Neural cell (in vitro differentiated cells): ENCODE data around the gene IL6ST. TPM values are rescaled to one million over a fixed set of nuclear protein-coding genes. Genes with fewer than 3 reads are reported as not detected.

ENCODE experiments used
- H2AFZ ChIP-seq: fragments of 200-600, 300-800 bp; sonication (generic), shearing (Covaris generic); 2 replicates; pipeline ENCODE4 v1.6.0; 2014; ENCODE audit warnings: low read depth, mild to moderate bottlenecking, antibody characterized with exemption, low read length, moderate library complexity
- H3F3A ChIP-seq: fragments of 200-600 bp; shearing (Covaris generic); 2 replicates; pipeline ENCODE4 v1.6.1; 2016; ENCODE audit warnings: mild to moderate bottlenecking, moderate library complexity, mixed read lengths, antibody characterized with exemption, low read length; ENCODE audit not compliant: insufficient read depth, poor library complexity, severe bottlenecking
- H3K27ac ChIP-seq: fragments of 200-600, 300-800 bp; sonication (generic), shearing (Covaris generic); 2 replicates; pipeline ENCODE4 v1.5.1; 2014; ENCODE audit warnings: mild to moderate bottlenecking, low read length, moderate library complexity
- H3K27me3 ChIP-seq: fragments of 300-800, 200-600 bp; sonication (generic), shearing (Covaris generic); 2 replicates; pipeline ENCODE4 v1.6.0; 2014; ENCODE audit warnings: mild to moderate bottlenecking, low read depth, low read length, moderate library complexity; ENCODE audit not compliant: insufficient read depth
- H3K36me3 ChIP-seq: fragments of 300-800, 200-600 bp; sonication (generic), shearing (Covaris generic); 2 replicates; pipeline ENCODE4 v1.5.1; 2014; ENCODE audit warnings: mild to moderate bottlenecking, antibody characterized with exemption, low read length, moderate library complexity; ENCODE audit not compliant: insufficient read depth
- H3K4me2 ChIP-seq: fragments of 300-800, 200-600 bp; sonication (generic), shearing (Covaris generic); 2 replicates; pipeline ENCODE4 v1.6.0; 2014; ENCODE audit warnings: mild to moderate bottlenecking, low read length
- H3K4me3 ChIP-seq: fragments of 300-800, 200-600 bp; sonication (generic), shearing (Covaris generic); 2 replicates; pipeline ENCODE4 v1.5.1; 2014; ENCODE audit warnings: mild to moderate bottlenecking, low read length, moderate library complexity
- H3K79me2 ChIP-seq: fragments of 200-600 bp; shearing (Covaris generic); replicated peaks from 2 replicates; pipeline ENCODE4 v1.6.0; 2014; ENCODE audit warnings: mild to moderate bottlenecking, low read length, moderate library complexity; ENCODE audit not compliant: insufficient read depth
- H3K9ac ChIP-seq: fragments of 300-800, 200-600 bp; sonication (generic), shearing (Covaris generic); 2 replicates; pipeline ENCODE4 v1.6.1; 2016; ENCODE audit warnings: mild to moderate bottlenecking, low read length, mixed read lengths
- H3K9me2 ChIP-seq: fragments of 200-600 bp; shearing (Covaris generic); 2 replicates; pipeline ENCODE4 v1.6.1; 2016; ENCODE audit warnings: mild to moderate bottlenecking, low read length, mixed read lengths; ENCODE audit not compliant: insufficient read depth
- H3K9me3 ChIP-seq: fragments of 200-600, 300-800 bp; sonication (generic), shearing (Covaris generic); 2 replicates; pipeline ENCODE4 v1.6.1; 2016; ENCODE audit warnings: mild to moderate bottlenecking, mixed run types, low read length, moderate library complexity, mixed read lengths
- H4K20me1 ChIP-seq: fragments of 200-600 bp; shearing (Covaris generic); 2 replicates; pipeline ENCODE4 v1.6.1; 2016; ENCODE audit warnings: mild to moderate bottlenecking, mixed run types; ENCODE audit not compliant: insufficient read depth
- EP300 ChIP-seq: fragments of 450-650 bp; conservative IDR thresholded peaks from 2 replicates; pipeline ENCODE4 v1.6.1; 2014; ENCODE audit warnings: antibody characterized with exemption, mild to moderate bottlenecking, moderate library complexity; ENCODE audit not compliant: poor library complexity, severe bottlenecking
- EZH2 ChIP-seq: fragments of 200-600, 300-800 bp; shearing (Covaris generic), sonication (generic); IDR thresholded peaks from 2 replicates; pipeline ENCODE4 v1.6.1; 2014; ENCODE audit warnings: antibody characterized with exemption, low read length, borderline replicate concordance, mild to moderate bottlenecking; ENCODE audit not compliant: insufficient read depth, poor library complexity, severe bottlenecking
- MXI1 ChIP-seq: fragments of 450-650 bp; conservative IDR thresholded peaks from 2 replicates; pipeline ENCODE4 v1.6.1; 2014; ENCODE audit warnings: antibody characterized with exemption, mild to moderate bottlenecking; ENCODE audit not compliant: poor library complexity, severe bottlenecking
- POLR2AphosphoS5 ChIP-seq: IDR thresholded peaks from 2 replicates; pipeline ENCODE4 v1.6.1; 2012
- RAD21 ChIP-seq: fragments of 450-650 bp; conservative IDR thresholded peaks from 2 replicates; pipeline ENCODE4 v1.6.1; 2014; ENCODE audit warnings: antibody characterized with exemption, mild to moderate bottlenecking, moderate library complexity
- SMC3 ChIP-seq: fragments of 450-650 bp; conservative IDR thresholded peaks from 2 replicates; pipeline ENCODE4 v1.6.1; 2014; ENCODE audit warnings: antibody characterized with exemption, mild to moderate bottlenecking, moderate library complexity; ENCODE audit not compliant: poor library complexity
- TAF1 ChIP-seq: IDR thresholded peaks from 2 replicates; pipeline ENCODE4 v1.6.1; 2012; ENCODE audit warnings: low read depth
- polyA plus RNA-seq: library from polyadenylated mRNA; depleted of rRNA; stranded (reverse); fragments of >200 nt; gene quantifications from 2 replicates; pipeline ENCODE4 v1.2.3, GENCODE V29; 2014
- TF ChIP-seq, protein P1 (sequence below): fragments of 450-650 bp; IDR thresholded peaks from 2 replicates; pipeline ENCODE4 v1.5.1; 2014; ENCODE audit warnings: antibody characterized with exemption, mild to moderate bottlenecking, moderate library complexity; ENCODE audit not compliant: poor library complexity, severe bottlenecking
- TF ChIP-seq, protein P2 (sequence below): IDR thresholded peaks from 2 replicates; pipeline ENCODE4 v1.6.1; 2012; ENCODE audit warnings: borderline replicate concordance

IL6ST gene
- polyA plus RNA-seq, 1 donor from 2014 or later, result 19.7 TPM

DNA sequence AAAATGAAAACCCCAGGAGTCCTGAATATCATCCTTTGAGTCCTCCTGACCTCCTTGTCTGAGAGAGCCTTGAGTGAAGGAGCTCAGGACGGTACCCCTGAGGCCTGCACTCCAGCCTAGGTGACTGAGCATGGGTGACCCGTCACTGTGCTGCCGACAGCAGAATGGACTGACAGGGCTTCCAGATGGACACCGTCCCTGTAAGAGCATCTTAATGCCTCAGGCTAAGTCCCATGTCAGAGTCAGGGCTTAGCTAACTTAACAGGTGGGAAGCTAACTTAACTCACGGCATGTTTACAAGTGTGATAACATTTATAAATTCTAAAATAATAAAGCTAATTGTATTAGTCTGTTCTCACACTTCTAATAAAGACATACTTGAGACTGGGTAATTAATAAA is 68.3 kb downstream of the IL6ST start:
- no peak overlapping the region for H3K27ac ChIP-seq
- no peaks in the 10 kb centered on the region for H3K36me3 ChIP-seq
- H3K4me3 ChIP-seq, result no peak overlapping the region
- H3K9ac ChIP-seq, result no peak overlapping the region
- no peak overlapping the region for H2AFZ ChIP-seq
- H3F3A ChIP-seq, result no peaks in the 10 kb centered on the region
- TF ChIP-seq POLR2AphosphoS5 (no peak), EZH2 (no peak), EP300 (no peak)
- H3K27me3 ChIP-seq, result no peaks in the 10 kb centered on the region
- no peaks in the 10 kb centered on the region for H3K79me2 ChIP-seq
- H3K9me2 ChIP-seq, result no peaks in the 10 kb centered on the region
- no peak overlapping the region for H3K4me2 ChIP-seq
- H3K9me3 ChIP-seq, result no peaks in the 10 kb centered on the region
- no peaks in the 10 kb centered on the region for H4K20me1 ChIP-seq

DNA sequence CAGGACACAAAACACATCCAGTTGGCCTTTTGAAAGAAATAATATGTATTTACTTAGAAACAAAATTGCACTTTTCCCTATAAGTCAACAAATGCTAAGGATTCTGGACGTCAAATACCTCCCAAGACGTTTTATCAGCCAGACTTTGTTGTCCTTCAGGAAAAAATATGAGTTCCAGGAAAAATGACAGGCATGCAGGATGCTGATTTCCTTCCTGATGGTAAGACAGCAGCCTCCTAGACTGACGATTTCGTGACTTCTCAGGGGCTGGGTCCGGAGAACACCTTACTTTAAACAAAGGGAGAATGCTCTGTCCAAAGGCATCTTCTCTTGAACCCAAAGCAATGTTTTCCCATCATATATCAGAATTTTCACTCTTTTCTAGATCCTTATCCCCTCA is 69.1 kb downstream of the IL6ST start:
- no peaks in the 10 kb centered on the region for H3K36me3 ChIP-seq
- no peak overlapping the region for H3K4me3 ChIP-seq
- no peak overlapping the region for H3K27ac ChIP-seq
- H3K79me2 ChIP-seq, result no peaks in the 10 kb centered on the region
- H3K9ac ChIP-seq, result no peak overlapping the region
- H3K9me3 ChIP-seq, result no peaks in the 10 kb centered on the region
- H3K27me3 ChIP-seq, result no peaks in the 10 kb centered on the region
- H4K20me1 ChIP-seq, result no peaks in the 10 kb centered on the region
- H2AFZ ChIP-seq, result no peak overlapping the region
- no peak for TF ChIP-seq EZH2
- no peak for TF ChIP-seq SMC3
- TF ChIP-seq MXI1, result no peak
- TF ChIP-seq POLR2AphosphoS5, result no peak
- no peak overlapping the region for H3K4me2 ChIP-seq
- H3K9me2 ChIP-seq, result no peaks in the 10 kb centered on the region
- H3F3A ChIP-seq, result no peaks in the 10 kb centered on the region

DNA sequence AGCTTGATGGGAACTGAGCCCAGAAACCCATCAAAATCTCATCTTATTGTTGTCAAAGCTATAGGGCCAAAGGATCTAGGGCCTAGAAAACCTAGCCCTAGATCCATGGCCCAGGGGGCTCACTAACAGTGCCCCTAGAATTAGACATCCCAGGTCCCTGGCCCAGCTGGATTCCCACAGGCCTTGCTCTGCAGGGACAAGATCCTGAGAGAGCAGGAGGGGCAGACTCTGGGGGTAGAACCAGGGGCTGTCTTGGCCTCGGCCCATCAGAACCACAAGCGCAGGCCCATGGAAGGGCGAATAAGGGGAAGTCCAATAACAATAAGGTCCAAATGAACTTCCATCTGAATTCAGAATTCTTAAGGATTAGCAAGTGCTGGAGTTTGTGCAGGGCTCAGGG is 69.6 kb downstream of the IL6ST start:
- Histone ChIP-seq H3K4me2 (no peak overlapping the region), H3K9me3 (no peaks in the 10 kb centered on the region), H3K9me2 (no peaks in the 10 kb centered on the region), H3K36me3 (no peaks in the 10 kb centered on the region), H3K9ac (no peak overlapping the region), H3K79me2 (no peaks in the 10 kb centered on the region), H3K4me3 (no peak overlapping the region), H3F3A (no peaks in the 10 kb centered on the region), H3K27ac (no peak overlapping the region), H2AFZ (no peak overlapping the region), H3K27me3 (no peaks in the 10 kb centered on the region), H4K20me1 (no peaks in the 10 kb centered on the region)
- TF ChIP-seq EP300 (no peak), POLR2AphosphoS5 (no peak), EZH2 (no peak), RAD21 (no peak), TAF1 (no peak), MXI1 (no peak), SMC3 (no peak)
- TF ChIP-seq, protein P1, sequence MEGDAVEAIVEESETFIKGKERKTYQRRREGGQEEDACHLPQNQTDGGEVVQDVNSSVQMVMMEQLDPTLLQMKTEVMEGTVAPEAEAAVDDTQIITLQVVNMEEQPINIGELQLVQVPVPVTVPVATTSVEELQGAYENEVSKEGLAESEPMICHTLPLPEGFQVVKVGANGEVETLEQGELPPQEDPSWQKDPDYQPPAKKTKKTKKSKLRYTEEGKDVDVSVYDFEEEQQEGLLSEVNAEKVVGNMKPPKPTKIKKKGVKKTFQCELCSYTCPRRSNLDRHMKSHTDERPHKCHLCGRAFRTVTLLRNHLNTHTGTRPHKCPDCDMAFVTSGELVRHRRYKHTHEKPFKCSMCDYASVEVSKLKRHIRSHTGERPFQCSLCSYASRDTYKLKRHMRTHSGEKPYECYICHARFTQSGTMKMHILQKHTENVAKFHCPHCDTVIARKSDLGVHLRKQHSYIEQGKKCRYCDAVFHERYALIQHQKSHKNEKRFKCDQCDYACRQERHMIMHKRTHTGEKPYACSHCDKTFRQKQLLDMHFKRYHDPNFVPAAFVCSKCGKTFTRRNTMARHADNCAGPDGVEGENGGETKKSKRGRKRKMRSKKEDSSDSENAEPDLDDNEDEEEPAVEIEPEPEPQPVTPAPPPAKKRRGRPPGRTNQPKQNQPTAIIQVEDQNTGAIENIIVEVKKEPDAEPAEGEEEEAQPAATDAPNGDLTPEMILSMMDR, result no peak
- TF ChIP-seq, protein P2, sequence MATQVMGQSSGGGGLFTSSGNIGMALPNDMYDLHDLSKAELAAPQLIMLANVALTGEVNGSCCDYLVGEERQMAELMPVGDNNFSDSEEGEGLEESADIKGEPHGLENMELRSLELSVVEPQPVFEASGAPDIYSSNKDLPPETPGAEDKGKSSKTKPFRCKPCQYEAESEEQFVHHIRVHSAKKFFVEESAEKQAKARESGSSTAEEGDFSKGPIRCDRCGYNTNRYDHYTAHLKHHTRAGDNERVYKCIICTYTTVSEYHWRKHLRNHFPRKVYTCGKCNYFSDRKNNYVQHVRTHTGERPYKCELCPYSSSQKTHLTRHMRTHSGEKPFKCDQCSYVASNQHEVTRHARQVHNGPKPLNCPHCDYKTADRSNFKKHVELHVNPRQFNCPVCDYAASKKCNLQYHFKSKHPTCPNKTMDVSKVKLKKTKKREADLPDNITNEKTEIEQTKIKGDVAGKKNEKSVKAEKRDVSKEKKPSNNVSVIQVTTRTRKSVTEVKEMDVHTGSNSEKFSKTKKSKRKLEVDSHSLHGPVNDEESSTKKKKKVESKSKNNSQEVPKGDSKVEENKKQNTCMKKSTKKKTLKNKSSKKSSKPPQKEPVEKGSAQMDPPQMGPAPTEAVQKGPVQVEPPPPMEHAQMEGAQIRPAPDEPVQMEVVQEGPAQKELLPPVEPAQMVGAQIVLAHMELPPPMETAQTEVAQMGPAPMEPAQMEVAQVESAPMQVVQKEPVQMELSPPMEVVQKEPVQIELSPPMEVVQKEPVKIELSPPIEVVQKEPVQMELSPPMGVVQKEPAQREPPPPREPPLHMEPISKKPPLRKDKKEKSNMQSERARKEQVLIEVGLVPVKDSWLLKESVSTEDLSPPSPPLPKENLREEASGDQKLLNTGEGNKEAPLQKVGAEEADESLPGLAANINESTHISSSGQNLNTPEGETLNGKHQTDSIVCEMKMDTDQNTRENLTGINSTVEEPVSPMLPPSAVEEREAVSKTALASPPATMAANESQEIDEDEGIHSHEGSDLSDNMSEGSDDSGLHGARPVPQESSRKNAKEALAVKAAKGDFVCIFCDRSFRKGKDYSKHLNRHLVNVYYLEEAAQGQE, result no peak
